HL-60 (cell line): ENCODE measurements around the gene DIP2A.

Experiments
- DNase-seq, 2 experiments: peaks; one replicate each; pipeline ENCODE4 v3.0.0-alpha.2; 2010 to 2020; ENCODE audit warnings: low read depth in 1 of 2, low spot score in 1 of 2
- H3K27ac ChIP-seq: fragments of 250-450 bp; sonication (Bioruptor Pico); replicated peaks from 2 replicates; pipeline ENCODE4 v1.5.1; 2020; ENCODE audit warnings: mild to moderate bottlenecking, moderate library complexity
- H3K27me3 ChIP-seq: fragments of 250-450 bp; sonication (Bioruptor Pico); 2 replicates; pipeline ENCODE4 v1.5.1; 2021; ENCODE audit warnings: mild to moderate bottlenecking, moderate library complexity; ENCODE audit not compliant: insufficient read depth, poor library complexity, severe bottlenecking
- H3K4me3 ChIP-seq: replicated peaks from 2 replicates; pipeline ENCODE4 v1.5.1; 2011; ENCODE audit warnings: mild to moderate bottlenecking, control low read depth, low read length; ENCODE audit not compliant: insufficient read depth
- CTCF ChIP-seq: IDR thresholded peaks from one replicate; pipeline ENCODE4 v1.5.1; 2011; ENCODE audit warnings: low read length, control low read depth, inconsistent platforms; ENCODE audit not compliant: insufficient read depth
- GABPA ChIP-seq: IDR thresholded peaks from 2 replicates; pipeline ENCODE4 v1.6.1; 2012; ENCODE audit warnings: low read depth
- POLR2AphosphoS5 ChIP-seq: IDR thresholded peaks from 2 replicates; pipeline ENCODE4 v1.6.1; 2012; ENCODE audit warnings: low read depth
- REST ChIP-seq: IDR thresholded peaks from 2 replicates; pipeline ENCODE4 v1.6.1; 2012; ENCODE audit warnings: low read depth; ENCODE audit not compliant: insufficient replicate concordance
- SPI1 ChIP-seq: IDR thresholded peaks from 2 replicates; pipeline ENCODE4 v1.6.1; 2012; ENCODE audit warnings: low read depth, mild to moderate bottlenecking, borderline replicate concordance

DIP2A gene

GRCh38 chr21:46597031-46597430 lies 138.3 kb downstream of the DIP2A start:
- DNase-seq: no peak
- no peak for TF ChIP-seq GABPA
- no peak for TF ChIP-seq POLR2AphosphoS5
- TF ChIP-seq CTCF: no peak
- TF ChIP-seq SPI1: no peak
- TF ChIP-seq REST: no peak
- Histone ChIP-seq H3K27ac (no peak overlapping the region), H3K4me3 (no peak overlapping the region), H3K27me3 (no peaks in the 10 kb centered on the region)

GRCh38 chr21:46597896-46598343 lies 139.2 kb downstream of the DIP2A start:
- H3K27me3 ChIP-seq: no peaks in the 10 kb centered on the region
- TF ChIP-seq GABPA (no peak), SPI1 (peak; percentile 49; the same call in 1 of the 2 replicates), POLR2AphosphoS5 (no peak), REST (no peak), CTCF (no peak)
- no peak overlapping the region for H3K4me3 ChIP-seq
- peak in 1 of 2 experiments; percentile 15 for DNase-seq
- no peak overlapping the region for H3K27ac ChIP-seq

GRCh38 chr21:46598581-46599572 lies 140.2 kb downstream of the DIP2A start:
- Histone ChIP-seq H3K27me3 (no peaks in the 10 kb centered on the region), H3K27ac (no peak overlapping the region), H3K4me3 (no peak overlapping the region)
- TF ChIP-seq REST (no peak), CTCF (no peak)
- DNase-seq: no peak
